Mesenchymal stem cell (in vitro differentiated cells and primary cell): ENCODE results near the gene SCO1.

Experiments used
- DNase-seq: peaks from one replicate; pipeline ENCODE4 v3.0.0-alpha.2; 2013
- H2AFZ ChIP-seq: one replicate; pipeline ENCODE4 v1.6.1; 2013; ENCODE audit warnings: low read depth, mild to moderate bottlenecking, control low read depth, inconsistent platforms, low read length, moderate library complexity
- H2AK5ac ChIP-seq: 2 replicates; pipeline ENCODE4 v1.6.1; 2013; ENCODE audit warnings: low read length, moderate library complexity, mild to moderate bottlenecking, inconsistent platforms; ENCODE audit not compliant: severe bottlenecking
- H2BK120ac ChIP-seq: one replicate; pipeline ENCODE4 v1.6.1; 2013; ENCODE audit warnings: low read depth, mild to moderate bottlenecking, inconsistent platforms, low read length, moderate library complexity
- H2BK12ac ChIP-seq, 2 experiments: one replicate each; pipeline ENCODE4 v1.6.1; 2013; ENCODE audit warnings: inconsistent platforms in 2 of 2, low read length in 2 of 2, mild to moderate bottlenecking in 2 of 2, moderate library complexity in 2 of 2, control low read depth in 1 of 2
- H2BK15ac ChIP-seq: one replicate; pipeline ENCODE4 v1.6.1; 2013; ENCODE audit warnings: mild to moderate bottlenecking, low read depth, inconsistent platforms; ENCODE audit not compliant: poor library complexity, severe bottlenecking
- H2BK5ac ChIP-seq: 2 replicates; pipeline ENCODE4 v1.6.1; 2013; ENCODE audit warnings: low read depth, mild to moderate bottlenecking, low read length, control low read depth, inconsistent platforms; ENCODE audit not compliant: poor library complexity, severe bottlenecking
- H3K14ac ChIP-seq, 2 experiments: one replicate each; pipeline ENCODE4 v1.6.1; 2013; ENCODE audit warnings: inconsistent platforms in 2 of 2, low read length in 2 of 2, control low read depth in 1 of 2, mild to moderate bottlenecking in 1 of 2, moderate library complexity in 1 of 2
- H3K18ac ChIP-seq, 2 experiments: one replicate each; pipeline ENCODE4 v1.6.1; 2013; ENCODE audit warnings: inconsistent platforms in 2 of 2, low read length in 2 of 2, control low read depth in 1 of 2, low read depth in 1 of 2, mild to moderate bottlenecking in 1 of 2
- H3K23ac ChIP-seq, 2 experiments: one replicate each; pipeline ENCODE4 v1.6.1; 2013; ENCODE audit warnings: inconsistent platforms in 2 of 2, low read length in 2 of 2, mild to moderate bottlenecking in 2 of 2, moderate library complexity in 2 of 2, control low read depth in 1 of 2
- H3K27ac ChIP-seq: 2 replicates; pipeline ENCODE4 v1.5.1; 2013; ENCODE audit warnings: mild to moderate bottlenecking, moderate library complexity, low read length, control low read depth, inconsistent platforms; ENCODE audit not compliant: poor library complexity, severe bottlenecking
- H3K27me3 ChIP-seq, 2 experiments: 2 replicates each; pipeline versions ENCODE4 v1.6.1 to v1.7.0; 2013; ENCODE audit warnings: low read length in 2 of 2, mild to moderate bottlenecking in 2 of 2, moderate library complexity in 2 of 2, control low read depth in 1 of 2, inconsistent platforms in 1 of 2; ENCODE audit not compliant: control insufficient read depth in 1 of 2, insufficient read depth in 1 of 2
- H3K36me3 ChIP-seq, 2 experiments: 2 replicates each; pipeline versions ENCODE4 v1.6.1 to v1.7.0; 2013; ENCODE audit warnings: low read length in 2 of 2, control low read depth in 1 of 2, inconsistent platforms in 1 of 2, low read depth in 1 of 2, mild to moderate bottlenecking in 1 of 2; ENCODE audit not compliant: insufficient read depth in 2 of 2, control insufficient read depth in 1 of 2
- H3K4ac ChIP-seq, 2 experiments: one replicate each; pipeline ENCODE4 v1.6.1; 2013; ENCODE audit warnings: inconsistent platforms in 2 of 2, low read length in 2 of 2, mild to moderate bottlenecking in 2 of 2, moderate library complexity in 2 of 2, control low read depth in 1 of 2, low read depth in 1 of 2
- H3K4me1 ChIP-seq: 2 replicates; pipeline ENCODE4 v1.6.1; 2013; ENCODE audit warnings: low read depth, low read length, control low read depth; ENCODE audit not compliant: control insufficient read depth, insufficient read depth
- H3K4me2 ChIP-seq: 2 replicates; pipeline ENCODE4 v1.6.1; 2013; ENCODE audit warnings: low read length, mild to moderate bottlenecking, inconsistent platforms; ENCODE audit not compliant: poor library complexity, severe bottlenecking
- H3K4me3 ChIP-seq, 2 experiments: 2 replicates each; pipeline versions ENCODE4 v1.5.1 to v1.7.0; 2013; ENCODE audit warnings: low read length in 2 of 2, mild to moderate bottlenecking in 2 of 2, control low read depth in 1 of 2, low read depth in 1 of 2; ENCODE audit not compliant: insufficient read depth in 1 of 2
- H3K79me1 ChIP-seq: replicated peaks from 2 replicates; pipeline ENCODE4 v1.6.1; 2013; ENCODE audit warnings: mild to moderate bottlenecking, control low read depth, low read length, inconsistent platforms; ENCODE audit not compliant: poor library complexity, severe bottlenecking
- H3K9ac ChIP-seq: 2 replicates; pipeline ENCODE4 v1.7.0; 2013; ENCODE audit warnings: mild to moderate bottlenecking, low read length, moderate library complexity
- H3K9me3 ChIP-seq: 2 replicates; pipeline ENCODE4 v1.7.0; 2013; ENCODE audit warnings: mild to moderate bottlenecking, low read length; ENCODE audit not compliant: control insufficient read depth
- H4K8ac ChIP-seq: one replicate; pipeline ENCODE4 v1.6.1; 2013; ENCODE audit warnings: inconsistent platforms, mild to moderate bottlenecking, low read length, moderate library complexity
- H4K91ac ChIP-seq: one replicate; pipeline ENCODE4 v1.6.1; 2013; ENCODE audit warnings: mild to moderate bottlenecking, low read length, inconsistent platforms
- WGBS: methylation state at CpG from one replicate; pipeline ENCODE4 v1.1.7; 2013; ENCODE audit warnings: mixed read lengths; 5-methylcytosine and 5-hydroxymethylcytosine counted together

The SCO1 gene

GRCh38 chr17:10683853-10684252, 13.5 kb downstream of the SCO1 start:
- Histone ChIP-seq H3K4me3 (no peak overlapping the region), H2BK120ac (no peak overlapping the region), H3K4ac (no peak overlapping the region), H2AK5ac (no peak overlapping the region), H3K18ac (no peak overlapping the region), H3K14ac (no peak overlapping the region), H4K91ac (no peak overlapping the region), H3K9ac (no peak overlapping the region), H3K9me3 (no peaks in the 10 kb centered on the region), H3K79me1 (peaks cover 14% of the 10 kb centered on the region), H3K4me2 (no peak overlapping the region), H3K23ac (no peak overlapping the region), H4K8ac (no peak overlapping the region), H2BK15ac (no peak overlapping the region), H3K27me3 (no peaks in the 10 kb centered on the region), H2BK12ac (no peak overlapping the region), H2BK5ac (no peak overlapping the region), H3K4me1 (peaks cover 2% of the 10 kb centered on the region), H2AFZ (no peak overlapping the region), H3K36me3 (peaks cover 23 to 82% of the 10 kb centered on the region in 2 experiments), H3K27ac (no peak overlapping the region)
- peak; percentile 43 for DNase-seq
- 92% methylated on average over 2 of the region's 2 CpGs for whole genome bisulfite sequencing

GRCh38 chr17:10681866-10682446, 15.4 kb downstream of the SCO1 start:
- H4K91ac ChIP-seq = no peak overlapping the region
- no peak overlapping the region for H3K23ac ChIP-seq
- H3K4me3 ChIP-seq = no peak overlapping the region
- H3K14ac ChIP-seq = no peak overlapping the region
- no peak overlapping the region for H2BK15ac ChIP-seq
- H3K4me1 ChIP-seq = peaks cover 2% of the 10 kb centered on the region
- no peak overlapping the region for H3K9ac ChIP-seq
- no peak for DNase-seq
- peaks cover 30 to 89% of the 10 kb centered on the region in 2 experiments for H3K36me3 ChIP-seq
- no peak overlapping the region for H2AFZ ChIP-seq
- H3K79me1 ChIP-seq = peaks cover 17% of the 10 kb centered on the region
- H2BK12ac ChIP-seq = no peak overlapping the region
- WGBS = 93% methylated on average over 6 of the region's 7 CpGs
- H3K18ac ChIP-seq = no peak overlapping the region
- no peaks in the 10 kb centered on the region for H3K9me3 ChIP-seq
- H3K4me2 ChIP-seq = peak overlapping the region; percentile 33
- H2AK5ac ChIP-seq = no peak overlapping the region
- H2BK5ac ChIP-seq = no peak overlapping the region
- H3K27ac ChIP-seq = peak overlapping the region; percentile 75
- H3K27me3 ChIP-seq = no peaks in the 10 kb centered on the region
- no peak overlapping the region for H2BK120ac ChIP-seq
- H4K8ac ChIP-seq = no peak overlapping the region
- H3K4ac ChIP-seq = no peak overlapping the region

DNA sequence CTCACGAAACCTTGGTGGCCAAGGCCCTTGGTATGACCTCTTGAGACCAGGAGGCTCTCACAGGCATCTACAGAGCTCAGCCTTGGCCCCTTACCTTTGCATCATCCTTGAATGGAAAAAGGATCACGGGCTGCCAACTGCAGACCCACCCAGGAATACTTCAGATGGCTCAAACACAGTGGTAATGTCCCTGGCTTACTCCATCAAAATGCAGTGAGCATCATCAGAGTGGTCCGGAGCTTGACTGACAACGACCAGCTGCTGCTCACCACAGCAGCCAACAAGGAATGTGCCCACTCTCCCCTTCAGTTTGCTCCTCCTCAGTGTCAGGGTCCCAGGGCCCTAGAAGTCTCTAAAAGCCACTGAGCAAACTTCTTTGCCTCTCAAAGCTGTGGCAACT, 22.6 kb downstream of the SCO1 start:
- no peak for DNase-seq
- Histone ChIP-seq H4K8ac (no peak overlapping the region), H2BK120ac (no peak overlapping the region), H2AFZ (no peak overlapping the region), H3K9ac (no peak overlapping the region), H3K4ac (no peak overlapping the region), H3K14ac (no peak overlapping the region), H2BK15ac (no peak overlapping the region), H4K91ac (no peak overlapping the region), H3K9me3 (no peaks in the 10 kb centered on the region), H3K18ac (no peak overlapping the region), H3K79me1 (peaks cover 9% of the 10 kb centered on the region), H2BK5ac (no peak overlapping the region), H3K27ac (no peak overlapping the region), H3K4me3 (no peak overlapping the region), H3K27me3 (no peaks in the 10 kb centered on the region), H2AK5ac (no peak overlapping the region), H2BK12ac (no peak overlapping the region), H3K36me3 (peaks cover 28 to 53% of the 10 kb centered on the region in 2 experiments), H3K23ac (no peak overlapping the region), H3K4me2 (no peak overlapping the region), H3K4me1 (no peaks in the 10 kb centered on the region)
- 97% methylated on average over 4 of the region's 4 CpGs for WGBS

GRCh38 chr17:10673312-10673711, 24.0 kb downstream of the SCO1 start:
- H2AFZ ChIP-seq = no peak overlapping the region
- H4K8ac ChIP-seq = no peak overlapping the region
- H3K23ac ChIP-seq = no peak overlapping the region
- H3K27ac ChIP-seq = no peak overlapping the region
- no peak overlapping the region for H3K18ac ChIP-seq
- no peak overlapping the region for H3K14ac ChIP-seq
- no peaks in the 10 kb centered on the region for H3K4me1 ChIP-seq
- no peak overlapping the region for H3K4me3 ChIP-seq
- no peak overlapping the region for H3K4me2 ChIP-seq
- peaks cover 23 to 42% of the 10 kb centered on the region in 2 experiments for H3K36me3 ChIP-seq
- no peak overlapping the region for H2AK5ac ChIP-seq
- no peak overlapping the region for H2BK12ac ChIP-seq
- no peak overlapping the region for H3K4ac ChIP-seq
- peaks cover 3% of the 10 kb centered on the region for H3K79me1 ChIP-seq
- H2BK5ac ChIP-seq = no peak overlapping the region
- H3K9ac ChIP-seq = no peak overlapping the region
- H2BK15ac ChIP-seq = no peak overlapping the region
- WGBS = 94% methylated on average over 12 of the region's 12 CpGs
- no peaks in the 10 kb centered on the region for H3K9me3 ChIP-seq
- DNase-seq = no peak
- no peaks in the 10 kb centered on the region for H3K27me3 ChIP-seq
- H4K91ac ChIP-seq = no peak overlapping the region
- no peak overlapping the region for H2BK120ac ChIP-seq
